ACC112 (cell line): ENCODE data around the gene COPS2.

Source experiments
- H2AFZ ChIP-seq: fragments of 200-600 bp; sonication (generic); one replicate; pipeline ENCODE4 v1.6.0; 2017; ENCODE audit warnings: antibody characterized with exemption, low read length; ENCODE audit not compliant: unreplicated experiment
- H3K27ac ChIP-seq: fragments of 200-600 bp; sonication (generic); 2 replicates; pipeline ENCODE4 v1.5.1; 2014; ENCODE audit warnings: low read depth, mild to moderate bottlenecking, antibody characterized with exemption, low read length, moderate library complexity
- H3K27me3 ChIP-seq: fragments of 200-600 bp; sonication (generic); 2 replicates; pipeline ENCODE4 v1.6.1; 2014; ENCODE audit warnings: mild to moderate bottlenecking, antibody characterized with exemption, low read length, moderate library complexity, mixed read lengths; ENCODE audit not compliant: insufficient read depth
- H3K36me3 ChIP-seq: fragments of 200-600 bp; sonication (generic); 2 replicates; pipeline ENCODE4 v1.6.1; 2016; ENCODE audit warnings: mild to moderate bottlenecking, antibody characterized with exemption, low read length, moderate library complexity, mixed read lengths; ENCODE audit not compliant: insufficient read depth
- H3K4me1 ChIP-seq: fragments of 200-600 bp; sonication (generic); one replicate; pipeline ENCODE4 v1.6.1; 2016; ENCODE audit warnings: low read length, mixed read lengths; ENCODE audit not compliant: insufficient read depth, unreplicated experiment, control insufficient read depth
- H3K4me3 ChIP-seq: fragments of 200-600 bp; sonication (generic); 2 replicates; pipeline ENCODE4 v1.5.1; 2014; ENCODE audit warnings: mild to moderate bottlenecking, low read depth, low read length
- H3K79me2 ChIP-seq: fragments of 200-600 bp; sonication (generic); one replicate; pipeline ENCODE4 v1.6.0; 2016; ENCODE audit warnings: low read length; ENCODE audit not compliant: control insufficient read depth, unreplicated experiment, insufficient read depth

Gene COPS2

GRCh38 chr15:49103002-49103401 is 52.4 kb downstream of the COPS2 start:
- Histone ChIP-seq H2AFZ (no peak overlapping the region), H3K27ac (no peak overlapping the region), H3K4me3 (no peak overlapping the region), H3K79me2 (no peaks in the 10 kb centered on the region), H3K27me3 (no peaks in the 10 kb centered on the region), H3K4me1 (peaks cover 7% of the 10 kb centered on the region), H3K36me3 (peaks cover 30% of the 10 kb centered on the region; the same call in 1 of the 2 replicates)

- Histone ChIP-seq H3K27ac (no peak overlapping the region), H3K36me3 (peaks cover 30% of the 10 kb centered on the region; the same call in 1 of the 2 replicates)
Measured at GRCh38 chr15:49101536-49101935, 53.9 kb downstream of the COPS2 start.

GRCh38 chr15:49096090-49096750 is 59.2 kb downstream of the COPS2 start:
- no peak overlapping the region for H2AFZ ChIP-seq
- no peaks in the 10 kb centered on the region for H3K27me3 ChIP-seq
- H3K27ac ChIP-seq = no peak overlapping the region
- no peaks in the 10 kb centered on the region for H3K4me1 ChIP-seq
- no peak overlapping the region for H3K4me3 ChIP-seq
- H3K36me3 ChIP-seq = 0 out of 2 replicates have a peak, but pooled peaks cover 14% of the 10 kb centered on the region
- H3K79me2 ChIP-seq = no peaks in the 10 kb centered on the region

More at GRCh38 chr15:49101536-49101935, 53.9 kb downstream of the COPS2 start:
- H3K4me1 ChIP-seq = peaks cover 7% of the 10 kb centered on the region
- no peak overlapping the region for H3K4me3 ChIP-seq
- H3K79me2 ChIP-seq = no peaks in the 10 kb centered on the region
- H2AFZ ChIP-seq = no peak overlapping the region
- H3K27me3 ChIP-seq = no peaks in the 10 kb centered on the region

GRCh38 chr15:49094923-49095322 is 60.5 kb downstream of the COPS2 start:
- Histone ChIP-seq H3K4me3 (no peak overlapping the region), H3K79me2 (no peaks in the 10 kb centered on the region), H3K27me3 (no peaks in the 10 kb centered on the region), H3K4me1 (no peaks in the 10 kb centered on the region), H3K36me3 (0 out of 2 replicates have a peak, but pooled peaks cover 8% of the 10 kb centered on the region), H3K27ac (no peak overlapping the region), H2AFZ (no peak overlapping the region)

- Histone ChIP-seq H3K36me3 (no peaks in the 10 kb centered on the region), H2AFZ (no peak overlapping the region), H3K4me3 (no peak overlapping the region), H3K27ac (no peak overlapping the region), H3K79me2 (no peaks in the 10 kb centered on the region), H3K4me1 (no peaks in the 10 kb centered on the region), H3K27me3 (no peaks in the 10 kb centered on the region)
Measured at GRCh38 chr15:49093252-49094105, 61.9 kb downstream of the COPS2 start.

- no peak overlapping the region for H2AFZ ChIP-seq
- no peaks in the 10 kb centered on the region for H3K27me3 ChIP-seq
- H3K4me1 ChIP-seq = no peaks in the 10 kb centered on the region
- H3K79me2 ChIP-seq = no peaks in the 10 kb centered on the region
- H3K36me3 ChIP-seq = no peaks in the 10 kb centered on the region
- H3K27ac ChIP-seq = no peak overlapping the region
- no peak overlapping the region for H3K4me3 ChIP-seq
Measured at GRCh38 chr15:49088996-49089395, 66.4 kb downstream of the COPS2 start.

GRCh38 chr15:49085696-49086459 is 69.5 kb downstream of the COPS2 start:
- no peak overlapping the region for H2AFZ ChIP-seq
- no peak overlapping the region for H3K4me3 ChIP-seq
- no peaks in the 10 kb centered on the region for H3K27me3 ChIP-seq
- H3K36me3 ChIP-seq = no peaks in the 10 kb centered on the region
- H3K79me2 ChIP-seq = no peaks in the 10 kb centered on the region
- H3K4me1 ChIP-seq = no peaks in the 10 kb centered on the region
- H3K27ac ChIP-seq = no peak overlapping the region

- Histone ChIP-seq H3K4me1 (no peaks in the 10 kb centered on the region), H3K79me2 (no peaks in the 10 kb centered on the region), H3K4me3 (no peak overlapping the region), H3K27me3 (no peaks in the 10 kb centered on the region), H3K27ac (no peak overlapping the region), H2AFZ (no peak overlapping the region), H3K36me3 (no peaks in the 10 kb centered on the region)
Measured at GRCh38 chr15:49084285-49084570, 71.2 kb downstream of the COPS2 start.

- Histone ChIP-seq H3K27me3 (no peaks in the 10 kb centered on the region), H3K79me2 (no peaks in the 10 kb centered on the region), H3K27ac (no peak overlapping the region)
Measured at GRCh38 chr15:49083401-49084284, 71.8 kb downstream of the COPS2 start.

GRCh38 chr15:49082960-49083359 is 72.4 kb downstream of the COPS2 start:
- Histone ChIP-seq H2AFZ (no peak overlapping the region), H3K27ac (no peak overlapping the region), H3K27me3 (no peaks in the 10 kb centered on the region), H3K4me1 (no peaks in the 10 kb centered on the region), H3K4me3 (no peak overlapping the region), H3K36me3 (no peaks in the 10 kb centered on the region), H3K79me2 (no peaks in the 10 kb centered on the region)

More at GRCh38 chr15:49083401-49084284, 71.8 kb downstream of the COPS2 start:
- no peak overlapping the region for H2AFZ ChIP-seq
- no peaks in the 10 kb centered on the region for H3K36me3 ChIP-seq
- no peaks in the 10 kb centered on the region for H3K4me1 ChIP-seq
- H3K4me3 ChIP-seq = no peak overlapping the region
